Activated naive CD4-positive, alpha-beta T cell treated with anti-CD3 and anti-CD28 coated beads, Interleukin-2, amount 10 ng/mL, durations not matched to agents 7 days and 5 days (primary cell): ENCODE measurements around the gene TMEM170A.

Source experiments
- CTCF ChIA-PET: fragments of 350-600 bp; sonication (Branson Sonifier 250); formaldehyde crosslinking; loops from one replicate; lab custom pipeline; 2021; ENCODE audit warnings: antibody characterized with exemption; lab: Charles Lee
- DNase-seq: peaks from one replicate; pipeline ENCODE4 v3.0.0-alpha.2; 2020
- H3K27ac Mint-ChIP-seq: one replicate; pipeline ENCODE4 v1.8.0; 2021; ENCODE audit warnings: mild to moderate bottlenecking, moderate library complexity, mixed read lengths
- H3K27me3 Mint-ChIP-seq: one replicate; pipeline ENCODE4 v1.8.0; 2021; ENCODE audit warnings: mild to moderate bottlenecking, mixed read lengths
- H3K36me3 Mint-ChIP-seq: one replicate; pipeline ENCODE4 v1.8.0; 2021; ENCODE audit warnings: mixed read lengths
- H3K4me1 Mint-ChIP-seq: one replicate; pipeline ENCODE4 v1.8.0; 2021; ENCODE audit warnings: mixed read lengths
- H3K4me3 Mint-ChIP-seq: one replicate; pipeline ENCODE4 v1.8.0; 2021; ENCODE audit warnings: mild to moderate bottlenecking, moderate library complexity, mixed read lengths
- H3K9me3 Mint-ChIP-seq: one replicate; pipeline ENCODE4 v1.8.0; 2021; ENCODE audit warnings: mixed read lengths

Gene TMEM170A

DNA sequence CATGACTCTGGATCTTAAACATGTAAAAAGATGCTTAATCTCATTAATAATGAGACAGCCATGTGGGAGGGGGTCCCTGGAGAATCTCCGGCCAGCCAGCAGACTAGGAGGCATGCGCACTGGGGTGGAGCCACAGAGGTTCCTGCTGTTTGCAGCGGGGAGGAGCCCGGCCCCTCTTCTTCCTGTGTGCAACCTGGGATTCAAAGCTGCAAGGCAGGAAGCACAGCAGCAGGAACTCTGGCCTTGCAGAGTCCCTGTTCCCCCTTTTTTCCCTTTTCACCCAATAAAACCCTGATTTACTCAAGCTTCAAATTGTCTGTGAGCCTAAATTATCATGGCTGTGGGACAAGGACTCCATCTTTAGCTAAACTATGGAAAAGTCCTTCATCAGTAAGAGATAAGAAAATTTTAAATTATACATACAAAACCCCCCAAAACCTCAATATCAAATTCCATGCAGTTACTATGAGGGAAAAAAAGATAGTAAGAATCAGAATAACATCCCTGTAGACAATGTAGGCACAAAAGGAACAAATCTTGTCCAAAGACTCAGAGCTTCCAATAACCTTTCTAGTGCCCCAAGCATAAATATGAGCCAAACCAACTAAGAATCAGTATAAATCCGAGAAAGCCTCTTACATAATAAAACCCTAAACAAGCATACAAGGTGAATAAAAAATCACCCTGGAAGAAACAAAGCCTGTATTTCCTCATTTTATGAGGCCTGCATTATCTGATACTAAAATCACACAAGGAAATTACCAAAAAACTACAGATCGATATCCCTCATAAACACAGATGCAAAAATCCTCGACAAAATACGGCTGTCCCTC is 43.3 kb downstream of the TMEM170A start:
- H3K27ac Mint-ChIP-seq: peak overlapping the region; percentile 39
- peak overlapping the region; percentile 28 for H3K4me3 Mint-ChIP-seq
- no peaks in the 10 kb centered on the region for H3K9me3 Mint-ChIP-seq
- no peaks in the 10 kb centered on the region for H3K27me3 Mint-ChIP-seq
- CTCF ChIA-PET: interaction anchor here (0.9 to 1.2 kb wide), 2 partner anchors 12 to 44 kb away, joined by 3 to 4 read pairs; partner anchors contain the start of genes CFDP1 and TMEM170A
- peaks cover 25% of the 10 kb centered on the region for H3K4me1 Mint-ChIP-seq
- H3K36me3 Mint-ChIP-seq: no peaks in the 10 kb centered on the region
- peak; percentile 32 for DNase-seq

GRCh38 chr16:75416904-75417565 is 47.5 kb downstream of the TMEM170A start:
- peaks cover 21% of the 10 kb centered on the region for H3K4me1 Mint-ChIP-seq
- CTCF ChIA-PET: no interaction called here
- H3K9me3 Mint-ChIP-seq: no peaks in the 10 kb centered on the region
- no peak overlapping the region for H3K4me3 Mint-ChIP-seq
- DNase-seq: no peak
- H3K27ac Mint-ChIP-seq: no peak overlapping the region
- peaks cover 4% of the 10 kb centered on the region for H3K36me3 Mint-ChIP-seq
- H3K27me3 Mint-ChIP-seq: no peaks in the 10 kb centered on the region

DNA sequence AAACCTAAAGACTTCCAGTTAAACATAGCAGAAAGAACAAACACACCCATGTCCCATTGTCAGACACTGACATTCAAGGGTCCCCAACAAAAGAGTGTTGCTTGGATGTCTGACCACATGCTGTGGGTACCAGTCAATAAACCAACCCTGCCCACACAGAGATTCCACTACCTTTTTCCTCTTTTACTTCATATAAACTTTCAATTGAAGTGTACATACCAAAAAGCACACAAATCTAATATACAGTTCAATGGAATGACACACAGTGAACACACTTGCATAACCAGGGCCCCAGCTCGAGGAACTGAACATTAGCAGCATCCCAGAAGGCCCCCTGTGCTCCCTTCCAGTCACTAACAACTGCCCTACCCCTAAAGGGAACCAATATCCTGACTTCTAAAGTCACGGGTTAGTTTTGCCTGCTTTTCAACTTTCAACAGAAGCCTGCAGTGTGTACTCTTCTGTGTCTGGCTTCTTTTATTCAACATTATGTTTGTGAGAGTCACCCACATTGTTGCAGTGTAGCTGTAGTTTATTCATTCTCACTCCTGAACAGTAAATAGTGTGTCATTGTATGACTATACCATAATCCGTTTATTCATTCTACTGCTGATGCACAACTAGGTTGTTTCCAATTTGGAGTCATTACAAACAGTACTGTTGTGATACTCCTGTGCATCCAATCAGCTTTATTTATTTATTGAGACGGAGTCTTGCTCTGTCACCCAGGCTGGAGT is 49.2 kb downstream of the TMEM170A start:
- Mint-ChIP-seq H3K4me3 (no peak overlapping the region), H3K9me3 (no peaks in the 10 kb centered on the region), H3K36me3 (peaks cover 5% of the 10 kb centered on the region), H3K27me3 (no peaks in the 10 kb centered on the region), H3K27ac (no peak overlapping the region), H3K4me1 (peaks cover 8% of the 10 kb centered on the region)
- DNase-seq: no peak
- CTCF ChIA-PET: no interaction called here

DNA sequence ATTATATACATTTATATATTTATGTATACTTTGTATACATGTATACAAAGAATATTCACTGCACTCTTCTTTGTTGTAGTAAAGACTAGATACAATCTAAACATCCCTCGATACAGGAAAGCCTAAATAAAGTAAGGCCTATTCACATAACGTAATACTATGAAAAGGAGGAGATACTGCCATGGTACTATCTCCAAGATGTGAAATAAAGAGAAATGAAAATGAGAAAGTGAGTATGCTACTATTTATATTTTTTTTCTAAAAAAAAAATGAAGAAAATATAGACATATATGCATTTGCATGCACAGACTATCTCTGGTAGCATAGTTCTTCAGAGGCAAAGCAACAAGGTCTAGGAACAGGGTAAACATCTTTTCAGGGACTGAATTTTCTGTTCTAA is 50.5 kb downstream of the TMEM170A start:
- peaks cover 4% of the 10 kb centered on the region for H3K4me1 Mint-ChIP-seq
- DNase-seq: no peak
- H3K9me3 Mint-ChIP-seq: no peaks in the 10 kb centered on the region
- CTCF ChIA-PET: no interaction called here
- no peaks in the 10 kb centered on the region for H3K27me3 Mint-ChIP-seq
- H3K36me3 Mint-ChIP-seq: peaks cover 11% of the 10 kb centered on the region
- H3K27ac Mint-ChIP-seq: no peak overlapping the region
- no peak overlapping the region for H3K4me3 Mint-ChIP-seq

DNA sequence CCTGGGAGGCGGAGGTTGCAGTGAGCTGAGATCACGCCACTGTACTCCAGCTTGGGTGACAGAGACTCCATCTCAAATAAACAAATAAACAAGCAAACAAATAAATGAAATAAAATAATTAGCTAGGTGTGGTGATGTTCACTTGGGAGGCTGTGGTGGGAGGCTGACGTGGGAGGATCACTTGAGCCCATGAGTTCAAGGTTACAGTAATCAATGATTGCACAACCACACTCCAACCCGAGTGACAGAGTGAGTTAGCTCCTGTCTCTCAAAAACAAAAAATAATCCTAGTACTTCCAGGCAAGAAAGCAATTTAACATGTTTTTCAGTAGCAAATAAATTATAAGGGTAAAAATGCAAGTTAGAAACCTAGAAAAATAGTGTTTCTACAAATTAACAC is 57.5 kb downstream of the TMEM170A start:
- DNase-seq: no peak
- no peaks in the 10 kb centered on the region for H3K9me3 Mint-ChIP-seq
- H3K27me3 Mint-ChIP-seq: no peaks in the 10 kb centered on the region
- H3K4me1 Mint-ChIP-seq: no peaks in the 10 kb centered on the region
- no peak overlapping the region for H3K27ac Mint-ChIP-seq
- peaks cover 11% of the 10 kb centered on the region for H3K36me3 Mint-ChIP-seq
- CTCF ChIA-PET: interaction anchor here (0.7 to 1.5 kb wide), 2 partner anchors 58 to 207 kb away, joined by 3 to 7 read pairs; no protein-coding TSS in a partner anchor
- no peak overlapping the region for H3K4me3 Mint-ChIP-seq

DNA sequence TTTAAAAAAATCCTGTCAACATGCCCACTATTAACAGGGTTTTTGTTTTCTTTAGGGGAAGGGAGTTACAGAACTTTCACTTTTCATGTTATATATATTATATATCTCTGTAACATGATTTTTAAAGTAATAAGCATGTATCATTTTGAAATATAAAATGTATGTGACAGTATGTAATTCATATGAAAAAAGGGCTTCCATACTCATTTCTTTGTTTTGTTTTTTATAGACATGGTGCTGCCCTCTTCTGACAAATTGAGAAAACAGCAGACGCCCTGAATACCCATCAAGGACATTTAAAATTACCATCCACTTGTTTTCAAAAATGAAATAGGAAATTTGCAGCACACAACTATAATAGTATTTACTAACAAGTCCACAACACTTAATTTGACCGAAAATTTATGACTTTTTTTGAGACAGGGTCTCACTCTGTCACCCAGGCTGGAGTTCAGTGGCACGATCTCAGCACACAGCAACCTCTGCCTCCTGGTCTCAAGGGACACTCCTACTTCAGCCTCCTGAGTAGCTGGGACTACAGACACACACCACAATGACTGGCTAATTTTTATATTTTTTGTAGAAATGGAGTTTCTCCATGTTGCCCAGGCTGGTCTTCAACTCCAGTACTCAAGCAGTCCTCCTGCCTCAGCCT is 61.5 kb downstream of the TMEM170A start:
- no peak for DNase-seq
- Mint-ChIP-seq H3K9me3 (no peaks in the 10 kb centered on the region), H3K27ac (no peak overlapping the region), H3K4me3 (no peak overlapping the region), H3K27me3 (no peaks in the 10 kb centered on the region), H3K36me3 (peaks cover 3% of the 10 kb centered on the region), H3K4me1 (no peaks in the 10 kb centered on the region)
- CTCF ChIA-PET: interaction anchor here (0.9 to 2.9 kb wide), 11 partner anchors 10 to 518 kb away, joined by 3 to 22 read pairs (median 5); no protein-coding TSS in a partner anchor

DNA sequence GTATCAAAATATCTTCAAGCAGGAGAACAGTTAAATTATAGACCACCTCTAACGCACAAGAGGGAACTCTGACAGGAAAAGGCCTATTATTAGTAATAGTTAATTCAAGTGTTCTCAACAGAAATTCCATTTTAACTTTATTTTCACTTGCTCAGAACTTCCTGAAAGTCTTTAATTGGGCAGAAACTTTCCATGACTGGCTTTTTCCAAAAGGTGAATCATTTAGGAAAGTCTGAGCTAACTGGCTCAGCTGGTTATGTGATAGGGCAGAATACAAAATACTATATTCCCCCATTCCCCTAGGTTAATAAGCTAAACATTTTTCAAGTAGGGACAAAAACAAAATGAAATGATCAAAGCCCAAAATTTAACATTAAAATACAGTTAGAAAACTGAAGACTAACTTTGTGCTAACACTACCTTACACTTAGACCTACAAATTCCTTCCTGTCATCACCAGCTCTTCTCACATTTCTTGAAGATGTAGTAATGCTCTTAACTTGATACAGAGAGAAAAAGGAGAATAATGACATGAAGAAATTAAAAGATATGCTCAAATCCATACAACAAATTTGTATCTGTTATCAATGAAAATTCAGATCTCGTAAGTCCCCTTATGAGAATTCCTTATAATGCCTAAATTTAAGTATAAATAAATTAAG is 62.2 kb downstream of the TMEM170A start:
- H3K4me3 Mint-ChIP-seq: no peak overlapping the region
- H3K4me1 Mint-ChIP-seq: no peaks in the 10 kb centered on the region

DNA sequence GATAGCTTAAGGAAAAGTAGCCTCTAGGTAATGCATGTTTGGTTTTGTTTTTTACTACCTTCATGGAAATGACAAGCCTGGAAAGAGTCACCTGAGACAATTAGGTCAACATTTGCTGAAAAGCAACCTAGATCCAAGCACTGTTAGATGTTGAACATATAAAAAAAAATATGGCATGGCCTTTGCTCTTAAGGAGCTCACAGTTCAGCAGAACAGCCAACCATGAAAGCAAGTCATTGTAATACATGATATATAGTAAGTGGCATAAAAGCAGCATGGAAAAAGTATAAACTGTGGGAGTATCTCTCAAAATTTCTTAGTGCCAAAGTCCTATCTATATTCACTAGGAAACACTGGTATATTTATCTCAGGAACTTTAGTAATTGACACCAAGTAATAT is 62.8 kb downstream of the TMEM170A start:
- CTCF ChIA-PET: interaction anchor here (0.8 to 2.9 kb wide), 8 partner anchors 9 to 203 kb away, joined by 3 to 22 read pairs (median 5); no protein-coding TSS in a partner anchor
- no peaks in the 10 kb centered on the region for H3K4me1 Mint-ChIP-seq
- H3K4me3 Mint-ChIP-seq: no peak overlapping the region
- H3K36me3 Mint-ChIP-seq: peaks cover 3% of the 10 kb centered on the region
- H3K27ac Mint-ChIP-seq: no peak overlapping the region
- no peaks in the 10 kb centered on the region for H3K9me3 Mint-ChIP-seq
- H3K27me3 Mint-ChIP-seq: no peaks in the 10 kb centered on the region
- DNase-seq: no peak

More for the DNA sequence above, 62.2 kb downstream of the TMEM170A start:
- Mint-ChIP-seq H3K27me3 (no peaks in the 10 kb centered on the region), H3K36me3 (peaks cover 3% of the 10 kb centered on the region), H3K9me3 (no peaks in the 10 kb centered on the region), H3K27ac (no peak overlapping the region)
- CTCF ChIA-PET: interaction anchor here (0.8 to 2.9 kb wide), 9 partner anchors 10 to 204 kb away, joined by 3 to 22 read pairs (median 4); no protein-coding TSS in a partner anchor
- no peak for DNase-seq

- H3K27ac Mint-ChIP-seq: no peak overlapping the region
- DNase-seq: no peak
- H3K4me1 Mint-ChIP-seq: no peaks in the 10 kb centered on the region
- no peaks in the 10 kb centered on the region for H3K27me3 Mint-ChIP-seq
- CTCF ChIA-PET: interaction anchor here (0.7 to 2.0 kb wide), 4 partner anchors 13 to 198 kb away, joined by 3 to 5 read pairs (median 4); no protein-coding TSS in a partner anchor
- H3K4me3 Mint-ChIP-seq: no peak overlapping the region
- peaks cover 8% of the 10 kb centered on the region for H3K36me3 Mint-ChIP-seq
- H3K9me3 Mint-ChIP-seq: no peaks in the 10 kb centered on the region
Measured at GRCh38 chr16:75398333-75398732, 66.2 kb downstream of the TMEM170A start.

DNA sequence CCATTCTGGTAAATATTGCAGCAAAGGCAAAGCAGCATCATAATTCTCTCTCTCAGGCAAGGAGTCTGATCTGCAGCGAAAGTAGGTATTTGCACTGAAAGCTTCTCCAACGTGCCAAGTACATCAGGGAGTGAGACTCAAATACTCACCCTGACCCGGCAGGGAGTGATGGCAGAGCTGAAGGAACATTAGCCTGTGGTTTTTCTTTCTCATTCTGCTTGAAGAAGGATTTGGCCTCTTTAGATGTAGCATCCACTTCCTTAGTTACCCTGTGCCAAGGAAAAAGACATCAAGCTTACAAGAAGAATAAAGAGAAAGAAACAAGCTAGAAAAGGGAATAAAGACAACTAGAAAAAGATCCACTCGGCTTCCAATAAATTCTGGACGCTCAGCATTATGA is 69.5 kb downstream of the TMEM170A start:
- no peak for DNase-seq
- no peak overlapping the region for H3K27ac Mint-ChIP-seq
- CTCF ChIA-PET: no interaction called here
- H3K4me3 Mint-ChIP-seq: no peak overlapping the region
- no peaks in the 10 kb centered on the region for H3K4me1 Mint-ChIP-seq
- H3K9me3 Mint-ChIP-seq: no peaks in the 10 kb centered on the region
- peaks cover 29% of the 10 kb centered on the region for H3K36me3 Mint-ChIP-seq
- no peaks in the 10 kb centered on the region for H3K27me3 Mint-ChIP-seq
